Measurements from ENCODE around the gene ADGRL3.

The ADGRL3 gene

DNA sequence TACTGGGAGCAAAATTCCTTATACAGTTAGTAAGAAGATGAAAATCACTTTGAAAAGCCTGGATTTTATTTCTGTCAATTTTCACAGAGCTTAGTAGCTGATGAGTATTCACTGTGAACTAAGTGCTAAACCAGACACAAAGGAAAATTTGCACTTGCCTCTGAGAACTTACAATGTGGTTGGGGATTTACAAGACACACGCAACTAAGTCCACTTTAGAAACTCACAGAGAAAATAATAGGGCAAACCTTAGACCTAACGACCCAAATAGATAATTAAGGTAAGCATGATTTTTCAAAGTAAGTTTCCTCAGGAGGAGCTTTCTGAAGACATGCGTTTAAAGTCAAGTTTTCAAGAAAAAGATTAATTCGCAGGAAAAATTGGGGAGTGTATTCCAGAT lies 708.9 kb downstream of the ADGRL3 start:
- Histone ChIP-seq H3K4me3 (ENCODE audit: low read depth, low read length) (no peak overlapping the region), H3K9me3 (ENCODE audit: control insufficient read depth, insufficient read depth, low read length) (no peaks in the 10 kb centered on the region), H3K9ac (ENCODE audit: low read depth, low read length) (no peak overlapping the region), H3K4me1 (ENCODE audit: control insufficient read depth, insufficient read depth, low read length) (peaks cover 21% of the 10 kb centered on the region), H3K27me3 (ENCODE audit: control insufficient read depth, insufficient read depth, low read length) (no peaks in the 10 kb centered on the region), H3K36me3 (ENCODE audit: control insufficient read depth, insufficient read depth, low read length) (no peaks in the 10 kb centered on the region)

DNA sequence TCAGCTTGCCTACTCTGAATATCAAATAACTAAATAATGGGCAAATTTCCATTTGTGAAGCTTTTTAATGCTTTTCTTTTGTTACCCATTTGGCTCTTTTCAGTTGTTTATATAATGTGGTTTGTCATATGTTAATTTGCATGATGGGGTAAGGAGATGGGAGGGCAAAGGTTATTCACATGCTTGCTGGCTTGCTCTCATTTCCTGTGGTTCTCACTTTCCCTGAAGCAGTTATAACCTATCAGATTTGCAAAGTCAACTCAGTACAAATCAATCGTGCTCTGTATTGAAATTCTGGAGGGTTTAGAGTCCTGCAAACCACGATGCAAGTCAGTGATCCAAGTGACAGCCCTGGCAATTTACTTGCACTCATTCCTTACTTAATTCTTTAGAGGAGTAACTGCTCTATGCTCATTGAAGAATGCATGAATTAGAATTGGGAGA lies 711.2 kb downstream of the ADGRL3 start:
- Histone ChIP-seq H3K9ac (ENCODE audit: low read depth, low read length) (no peak overlapping the region), H3K27me3 (ENCODE audit: control insufficient read depth, insufficient read depth, low read length) (no peaks in the 10 kb centered on the region), H3K9me3 (ENCODE audit: control insufficient read depth, insufficient read depth, low read length) (no peaks in the 10 kb centered on the region), H3K36me3 (ENCODE audit: control insufficient read depth, insufficient read depth, low read length) (no peaks in the 10 kb centered on the region), H3K4me3 (ENCODE audit: low read depth, low read length) (no peak overlapping the region), H3K4me1 (ENCODE audit: control insufficient read depth, insufficient read depth, low read length) (peaks cover 36% of the 10 kb centered on the region)

DNA sequence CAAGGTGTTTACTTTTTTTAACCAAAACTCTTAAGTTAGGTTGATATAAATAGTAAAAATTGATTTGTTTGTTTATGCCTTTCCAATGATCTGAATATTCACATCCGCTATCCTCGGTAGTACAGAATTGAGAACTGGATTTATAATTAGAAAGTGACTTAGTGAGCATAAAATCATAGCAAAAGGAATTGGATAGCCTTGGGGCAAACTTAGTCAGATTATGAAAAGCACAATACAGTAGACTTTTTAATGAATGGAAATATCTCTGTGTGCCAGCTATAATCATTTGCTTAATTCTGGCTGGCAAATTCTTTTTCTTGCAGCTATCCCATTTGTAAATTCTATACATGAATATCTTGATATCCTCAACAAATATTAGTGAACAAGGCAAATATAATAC lies 713.5 kb downstream of the ADGRL3 start:
- H3K27me3 ChIP-seq (ENCODE audit: control insufficient read depth, insufficient read depth, low read length): no peaks in the 10 kb centered on the region
- peaks cover 40% of the 10 kb centered on the region for H3K4me1 ChIP-seq (ENCODE audit: control insufficient read depth, insufficient read depth, low read length)
- H3K9ac ChIP-seq (ENCODE audit: low read depth, low read length): no peak overlapping the region
- H3K9me3 ChIP-seq (ENCODE audit: control insufficient read depth, insufficient read depth, low read length): no peaks in the 10 kb centered on the region
- H3K36me3 ChIP-seq (ENCODE audit: control insufficient read depth, insufficient read depth, low read length): no peaks in the 10 kb centered on the region
- no peak overlapping the region for H3K4me3 ChIP-seq (ENCODE audit: low read depth, low read length)

DNA sequence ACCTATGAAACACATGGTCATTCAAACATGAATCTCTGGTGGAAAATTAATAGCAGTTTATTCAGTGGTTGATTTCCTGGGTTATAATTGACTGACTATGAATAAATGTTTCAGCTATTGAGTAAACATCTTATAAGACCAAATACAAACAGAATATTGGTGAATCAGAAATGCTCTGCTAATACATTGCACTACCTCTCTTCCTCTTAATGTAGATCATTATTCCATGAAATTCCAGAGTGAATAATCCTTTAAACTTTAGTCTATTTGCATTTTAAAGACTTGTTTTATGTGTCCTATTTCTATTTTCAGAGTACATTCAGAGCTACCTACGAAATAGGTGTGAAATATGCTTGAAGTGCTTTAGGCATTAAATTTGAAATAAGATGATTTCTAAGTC lies 715.4 kb downstream of the ADGRL3 start:
- Histone ChIP-seq H3K9ac (ENCODE audit: low read depth, low read length) (no peak overlapping the region), H3K27me3 (ENCODE audit: control insufficient read depth, insufficient read depth, low read length) (no peaks in the 10 kb centered on the region), H3K4me1 (ENCODE audit: control insufficient read depth, insufficient read depth, low read length) (peaks cover 37% of the 10 kb centered on the region), H3K36me3 (ENCODE audit: control insufficient read depth, insufficient read depth, low read length) (no peaks in the 10 kb centered on the region), H3K9me3 (ENCODE audit: control insufficient read depth, insufficient read depth, low read length) (no peaks in the 10 kb centered on the region), H3K4me3 (ENCODE audit: low read depth, low read length) (no peak overlapping the region)

DNA sequence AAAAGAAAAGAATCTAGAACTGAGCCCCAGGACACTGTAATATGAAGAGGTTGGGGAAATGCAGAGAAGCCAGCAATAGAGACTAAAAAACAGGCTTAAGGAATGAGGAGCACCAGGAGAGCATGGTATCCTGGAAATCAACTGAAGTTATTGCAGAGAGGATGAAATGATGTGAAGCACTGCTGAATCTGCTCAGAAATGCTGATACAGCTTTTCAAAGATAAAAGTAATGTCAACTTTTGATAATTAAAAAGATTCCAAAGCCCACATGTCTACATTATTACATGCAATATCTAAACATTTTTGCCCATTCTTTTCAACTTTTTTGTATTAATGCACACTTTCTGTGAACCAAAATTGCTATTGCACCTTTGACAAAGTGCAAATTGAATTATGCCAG lies 718.4 kb downstream of the ADGRL3 start:
- H3K4me3 ChIP-seq (ENCODE audit: low read depth, low read length): no peak overlapping the region
- no peaks in the 10 kb centered on the region for H3K9me3 ChIP-seq (ENCODE audit: control insufficient read depth, insufficient read depth, low read length)
- H3K27me3 ChIP-seq (ENCODE audit: control insufficient read depth, insufficient read depth, low read length): no peaks in the 10 kb centered on the region
- H3K4me1 ChIP-seq (ENCODE audit: control insufficient read depth, insufficient read depth, low read length): peaks cover 27% of the 10 kb centered on the region
- no peak overlapping the region for H3K9ac ChIP-seq (ENCODE audit: low read depth, low read length)
- no peaks in the 10 kb centered on the region for H3K36me3 ChIP-seq (ENCODE audit: control insufficient read depth, insufficient read depth, low read length)

DNA sequence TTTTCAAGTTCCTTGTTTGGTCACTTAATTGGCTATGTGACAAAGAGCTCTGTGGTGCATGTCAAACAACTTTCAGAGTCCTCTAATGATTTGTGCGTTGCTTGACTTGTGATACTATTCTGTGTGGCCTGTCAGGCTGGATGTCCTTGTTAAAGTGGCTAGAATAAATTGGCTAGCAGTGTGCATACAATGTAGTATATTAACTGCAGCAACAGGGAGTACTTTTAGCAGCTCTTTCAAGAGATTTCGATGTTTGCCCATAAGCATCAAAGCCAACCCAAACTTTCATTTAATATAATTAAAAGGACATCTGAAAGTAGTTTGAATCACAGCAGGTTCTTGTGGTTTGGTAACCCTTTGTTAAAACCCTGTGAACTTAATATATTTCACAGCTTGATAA lies 718.9 kb downstream of the ADGRL3 start:
- H3K4me3 ChIP-seq (ENCODE audit: low read depth, low read length): no peak overlapping the region
- H3K27me3 ChIP-seq (ENCODE audit: control insufficient read depth, insufficient read depth, low read length): no peaks in the 10 kb centered on the region
- H3K4me1 ChIP-seq (ENCODE audit: control insufficient read depth, insufficient read depth, low read length): peaks cover 30% of the 10 kb centered on the region
- H3K9me3 ChIP-seq (ENCODE audit: control insufficient read depth, insufficient read depth, low read length): no peaks in the 10 kb centered on the region
- no peaks in the 10 kb centered on the region for H3K36me3 ChIP-seq (ENCODE audit: control insufficient read depth, insufficient read depth, low read length)
- H3K9ac ChIP-seq (ENCODE audit: low read depth, low read length): no peak overlapping the region

DNA sequence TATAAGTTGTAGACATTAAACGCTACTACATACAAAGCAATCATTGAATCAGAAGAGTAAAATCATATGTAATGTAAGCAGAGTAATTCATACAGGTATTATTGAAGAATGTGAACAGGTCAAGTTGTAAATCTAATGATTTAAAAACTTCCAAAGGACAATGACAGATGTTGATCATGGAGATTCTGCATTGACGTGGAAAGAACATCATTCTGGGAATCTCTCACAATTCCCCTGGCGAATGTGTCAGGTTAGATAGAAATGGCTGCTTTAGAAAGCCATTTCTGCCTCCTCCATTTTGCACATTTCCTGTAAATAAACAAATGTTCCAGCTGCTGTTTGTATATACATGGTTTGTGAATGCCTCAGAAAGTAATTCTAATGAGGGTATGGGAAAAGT lies 719.4 kb downstream of the ADGRL3 start:
- Histone ChIP-seq H3K27me3 (ENCODE audit: control insufficient read depth, insufficient read depth, low read length) (no peaks in the 10 kb centered on the region), H3K4me1 (ENCODE audit: control insufficient read depth, insufficient read depth, low read length) (peaks cover 25% of the 10 kb centered on the region), H3K9ac (ENCODE audit: low read depth, low read length) (no peak overlapping the region)

DNA sequence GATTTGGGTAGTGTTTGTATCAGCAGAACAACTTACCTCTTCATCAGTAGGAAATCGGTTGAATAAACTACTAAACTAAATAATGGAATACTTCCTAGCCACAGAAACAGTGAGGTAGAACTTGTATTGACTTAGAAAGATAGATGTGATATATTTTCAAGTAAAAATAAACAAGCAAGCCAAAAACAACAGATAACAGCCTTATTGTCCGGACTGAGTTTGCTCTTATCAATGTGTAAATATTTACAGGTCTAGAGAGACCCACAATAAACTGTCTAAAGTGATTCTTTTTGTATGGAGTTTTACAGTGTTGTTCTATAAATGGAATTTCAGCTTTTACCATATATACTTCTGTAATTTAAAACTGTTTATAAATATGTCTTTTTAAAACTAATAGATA lies 721.8 kb downstream of the ADGRL3 start:
- Histone ChIP-seq H3K9me3 (ENCODE audit: control insufficient read depth, insufficient read depth, low read length) (no peaks in the 10 kb centered on the region), H3K4me1 (ENCODE audit: control insufficient read depth, insufficient read depth, low read length) (peaks cover 14% of the 10 kb centered on the region), H3K36me3 (ENCODE audit: control insufficient read depth, insufficient read depth, low read length) (no peaks in the 10 kb centered on the region), H3K27me3 (ENCODE audit: control insufficient read depth, insufficient read depth, low read length) (no peaks in the 10 kb centered on the region), H3K4me3 (ENCODE audit: low read depth, low read length) (no peak overlapping the region), H3K9ac (ENCODE audit: low read depth, low read length) (no peak overlapping the region)

More for the DNA sequence above, 719.4 kb downstream of the ADGRL3 start:
- Histone ChIP-seq H3K9me3 (ENCODE audit: control insufficient read depth, insufficient read depth, low read length) (no peaks in the 10 kb centered on the region), H3K36me3 (ENCODE audit: control insufficient read depth, insufficient read depth, low read length) (no peaks in the 10 kb centered on the region), H3K4me3 (ENCODE audit: low read depth, low read length) (no peak overlapping the region)

DNA sequence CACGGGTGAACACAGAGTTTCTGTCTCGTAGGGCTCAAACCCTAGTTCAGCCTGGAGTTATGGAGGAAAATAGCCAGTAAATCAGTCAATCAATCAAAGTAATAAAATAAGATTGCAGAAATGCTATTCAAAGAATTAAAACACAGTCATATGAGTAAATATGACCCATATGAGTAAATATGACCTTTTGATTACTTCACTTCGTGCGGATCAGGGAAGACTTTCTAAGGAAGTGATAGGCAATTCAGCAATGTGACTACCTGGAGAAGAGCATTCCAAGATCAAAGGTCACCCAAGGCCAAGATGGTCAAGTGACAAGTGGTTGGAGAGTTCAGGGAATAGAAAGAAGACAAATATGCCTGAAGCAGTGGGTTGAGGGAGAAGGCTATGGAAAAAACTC lies 722.6 kb downstream of the ADGRL3 start:
- H3K4me1 ChIP-seq (ENCODE audit: control insufficient read depth, insufficient read depth, low read length): peaks cover 14% of the 10 kb centered on the region
- H3K36me3 ChIP-seq (ENCODE audit: control insufficient read depth, insufficient read depth, low read length): no peaks in the 10 kb centered on the region
- no peaks in the 10 kb centered on the region for H3K9me3 ChIP-seq (ENCODE audit: control insufficient read depth, insufficient read depth, low read length)
- no peak overlapping the region for H3K9ac ChIP-seq (ENCODE audit: low read depth, low read length)
- no peaks in the 10 kb centered on the region for H3K27me3 ChIP-seq (ENCODE audit: control insufficient read depth, insufficient read depth, low read length)
- H3K4me3 ChIP-seq (ENCODE audit: low read depth, low read length): no peak overlapping the region

DNA sequence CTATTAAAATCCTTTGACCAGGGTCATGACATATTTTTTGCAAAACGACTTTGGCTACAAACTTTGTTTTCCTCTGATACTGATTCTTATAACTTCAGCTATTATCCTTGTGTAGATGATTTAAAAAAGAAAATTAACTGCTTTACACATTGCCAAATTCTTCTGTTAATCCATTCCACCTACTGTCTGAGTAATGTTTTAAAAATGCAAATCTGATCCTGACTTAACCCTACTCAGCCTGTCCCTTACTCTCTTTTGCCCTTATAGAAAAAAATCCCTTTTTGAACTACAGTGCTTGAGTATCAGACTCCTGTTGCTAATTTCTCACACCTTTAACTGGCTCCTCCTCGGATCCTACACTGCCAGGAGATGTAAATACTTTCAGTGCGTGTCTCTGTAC lies 723.1 kb downstream of the ADGRL3 start:
- Histone ChIP-seq H3K27me3 (ENCODE audit: control insufficient read depth, insufficient read depth, low read length) (no peaks in the 10 kb centered on the region), H3K9ac (ENCODE audit: low read depth, low read length) (no peak overlapping the region), H3K9me3 (ENCODE audit: control insufficient read depth, insufficient read depth, low read length) (no peaks in the 10 kb centered on the region), H3K4me1 (ENCODE audit: control insufficient read depth, insufficient read depth, low read length) (peaks cover 11% of the 10 kb centered on the region), H3K4me3 (ENCODE audit: low read depth, low read length) (no peak overlapping the region), H3K36me3 (ENCODE audit: control insufficient read depth, insufficient read depth, low read length) (no peaks in the 10 kb centered on the region)

DNA sequence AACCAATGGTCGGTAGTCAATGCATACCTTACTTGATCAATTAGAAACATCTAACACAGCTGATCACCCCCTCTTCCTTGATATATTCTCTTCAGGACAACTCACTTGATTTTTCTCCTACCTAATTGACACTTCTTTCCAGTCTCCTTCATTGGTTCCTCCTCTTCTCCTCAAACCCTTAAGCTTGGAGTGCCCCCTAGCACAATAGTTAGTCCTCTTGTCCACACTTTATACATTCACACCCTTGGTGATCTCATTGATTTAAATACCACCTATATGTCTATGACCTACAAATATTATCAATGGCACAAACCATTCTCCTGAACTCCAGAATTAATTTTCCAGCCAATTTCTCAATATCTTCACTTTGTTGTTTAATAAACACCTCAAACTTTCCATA lies 724.0 kb downstream of the ADGRL3 start:
- no peak overlapping the region for H3K9ac ChIP-seq (ENCODE audit: low read depth, low read length)
- no peak overlapping the region for H3K4me3 ChIP-seq (ENCODE audit: low read depth, low read length)
- no peaks in the 10 kb centered on the region for H3K36me3 ChIP-seq (ENCODE audit: control insufficient read depth, insufficient read depth, low read length)
- no peaks in the 10 kb centered on the region for H3K27me3 ChIP-seq (ENCODE audit: control insufficient read depth, insufficient read depth, low read length)
- H3K4me1 ChIP-seq (ENCODE audit: control insufficient read depth, insufficient read depth, low read length): peaks cover 11% of the 10 kb centered on the region
- no peaks in the 10 kb centered on the region for H3K9me3 ChIP-seq (ENCODE audit: control insufficient read depth, insufficient read depth, low read length)

DNA sequence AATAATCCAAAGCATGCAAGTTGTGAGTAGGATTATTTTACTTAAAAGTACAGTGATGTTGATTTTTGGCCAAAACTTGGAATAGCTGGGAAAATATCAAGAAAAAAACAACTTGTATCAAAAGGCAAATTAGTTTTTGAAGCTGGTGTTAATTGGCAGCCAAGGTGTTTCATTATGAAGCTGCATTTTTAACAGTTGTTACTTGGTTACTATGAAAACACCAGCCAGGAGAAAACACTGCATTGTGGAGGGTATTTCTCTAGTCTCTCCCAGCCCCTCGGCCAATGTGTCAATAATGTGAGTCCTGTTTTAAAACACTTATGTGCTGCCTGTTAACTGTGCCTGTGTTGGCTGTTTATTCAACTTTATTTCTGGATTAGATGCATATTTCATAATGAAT lies 733.4 kb downstream of the ADGRL3 start:
- H3K9ac ChIP-seq (ENCODE audit: low read depth, low read length): no peak overlapping the region
- no peaks in the 10 kb centered on the region for H3K9me3 ChIP-seq (ENCODE audit: control insufficient read depth, insufficient read depth, low read length)
- H3K27me3 ChIP-seq (ENCODE audit: control insufficient read depth, insufficient read depth, low read length): no peaks in the 10 kb centered on the region
- H3K4me3 ChIP-seq (ENCODE audit: low read depth, low read length): no peak overlapping the region
- no peaks in the 10 kb centered on the region for H3K36me3 ChIP-seq (ENCODE audit: control insufficient read depth, insufficient read depth, low read length)
- H3K4me1 ChIP-seq (ENCODE audit: control insufficient read depth, insufficient read depth, low read length): no peaks in the 10 kb centered on the region

DNA sequence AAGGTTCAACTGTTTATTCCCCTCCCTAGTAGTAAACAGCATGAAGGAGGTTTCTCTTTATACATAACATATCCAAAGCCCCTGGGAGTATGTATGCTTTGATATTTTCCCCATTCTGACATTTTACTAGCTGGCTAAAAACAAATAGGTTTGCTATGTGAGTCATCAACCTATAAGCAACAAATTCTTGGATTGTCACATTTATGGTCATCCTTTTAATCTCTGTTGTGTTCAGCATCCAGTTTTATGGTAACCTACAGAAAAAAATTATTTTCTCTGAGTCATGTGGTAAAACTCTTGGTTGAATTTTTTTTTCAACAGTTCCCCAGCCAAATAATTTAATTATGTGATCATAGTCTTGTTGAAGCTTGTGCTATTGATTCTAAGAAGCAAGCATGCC lies 734.1 kb downstream of the ADGRL3 start:
- Histone ChIP-seq H3K36me3 (ENCODE audit: control insufficient read depth, insufficient read depth, low read length) (no peaks in the 10 kb centered on the region), H3K4me3 (ENCODE audit: low read depth, low read length) (no peak overlapping the region), H3K27me3 (ENCODE audit: control insufficient read depth, insufficient read depth, low read length) (no peaks in the 10 kb centered on the region), H3K4me1 (ENCODE audit: control insufficient read depth, insufficient read depth, low read length) (no peaks in the 10 kb centered on the region), H3K9ac (ENCODE audit: low read depth, low read length) (no peak overlapping the region), H3K9me3 (ENCODE audit: control insufficient read depth, insufficient read depth, low read length) (no peaks in the 10 kb centered on the region)
